SK-N-SH treated with all-trans-retinoic acid at 6 μM for 48 hours (cell line): ENCODE measurements around the gene CCNL2.
"Not testable (repeated sequence)": the region's sequence is repeated elsewhere in the genome, so short reads cannot be mapped to it uniquely, and the experiment has no call there.

Experiments
- ATAC-seq: fragments of 200-7000 bp; cut with Tn5 transposase; 3 replicates; pipeline ENCODE4 v1.9.1; 2020; ENCODE audit warnings: mild to moderate bottlenecking, moderate library complexity
- ARNTL ChIP-seq: fragments of 450-650 bp; formaldehyde crosslinking; IDR thresholded peaks from 2 replicates; pipeline ENCODE4 v1.5.0; 2020; ENCODE audit warnings: low read depth, mild to moderate bottlenecking, moderate library complexity, borderline replicate concordance
- BACH2 ChIP-seq: fragments of 250-450 bp; sonication (Bioruptor Pico); IDR thresholded peaks from 2 replicates; pipeline ENCODE4 v1.9.0; 2021; ENCODE audit warnings: mild to moderate bottlenecking, borderline replicate concordance
- ESRRG ChIP-seq: fragments of 250-450 bp; sonication (Bioruptor Pico); IDR thresholded peaks from 2 replicates; pipeline ENCODE4 v1.6.1; 2021; ENCODE audit warnings: mild to moderate bottlenecking
- GLIS3 ChIP-seq: fragments of 250-450 bp; sonication (Bioruptor Pico); IDR thresholded peaks from 2 replicates; pipeline ENCODE4 v1.5.0; 2020; ENCODE audit warnings: mild to moderate bottlenecking, moderate library complexity
- ISL1 ChIP-seq: fragments of 250-450 bp; sonication (Bioruptor Pico); IDR thresholded peaks from 2 replicates; pipeline ENCODE4 v2.1.2; 2022; ENCODE audit warnings: mild to moderate bottlenecking, moderate library complexity
- OSR1 ChIP-seq: fragments of 250-450 bp; sonication (Bioruptor Pico); IDR thresholded peaks from 2 replicates; pipeline ENCODE4 v1.8.0; 2022; ENCODE audit warnings: moderate library complexity, mild to moderate bottlenecking, inconsistent platforms
- PPARA ChIP-seq: fragments of 250-450 bp; sonication (Bioruptor Pico); IDR thresholded peaks from 2 replicates; pipeline ENCODE4 v1.5.0; 2020; ENCODE audit warnings: mild to moderate bottlenecking, borderline replicate concordance
- RARB ChIP-seq: fragments of 250-450 bp; sonication (Bioruptor Pico); IDR thresholded peaks from 2 replicates; pipeline ENCODE4 v1.8.0; 2021; ENCODE audit warnings: mild to moderate bottlenecking, moderate library complexity
- SNAI2 ChIP-seq: fragments of 250-450 bp; sonication (Bioruptor Pico); IDR thresholded peaks from 2 replicates; pipeline ENCODE4 v1.5.0; 2020; ENCODE audit warnings: mild to moderate bottlenecking, moderate library complexity
- TOX ChIP-seq: fragments of 250-450 bp; sonication (Bioruptor Pico); IDR thresholded peaks from 2 replicates; pipeline ENCODE4 v1.8.0; 2021; ENCODE audit warnings: mild to moderate bottlenecking, moderate library complexity, borderline replicate concordance
- ZC3H10 ChIP-seq: fragments of 250-450 bp; sonication (Bioruptor Pico); IDR thresholded peaks from 2 replicates; pipeline ENCODE4 v1.5.1; 2021; ENCODE audit warnings: mild to moderate bottlenecking, moderate library complexity
- ZNF565 ChIP-seq: fragments of 450-650 bp; formaldehyde crosslinking; conservative IDR thresholded peaks from 2 replicates; pipeline ENCODE4 v1.5.0; 2020; ENCODE audit warnings: low read depth, mild to moderate bottlenecking, moderate library complexity
- ZNF8 ChIP-seq: fragments of 450-650 bp; formaldehyde crosslinking; IDR thresholded peaks from 2 replicates; pipeline ENCODE4 v1.5.0; 2020; ENCODE audit warnings: mild to moderate bottlenecking, moderate library complexity
- TF ChIP-seq, protein P1 (sequence below): fragments of 250-450 bp; sonication (Bioruptor Pico); IDR thresholded peaks from 2 replicates; pipeline ENCODE4 v1.8.0; 2021; ENCODE audit warnings: low read depth, mild to moderate bottlenecking, moderate library complexity, borderline replicate concordance
- TF ChIP-seq, protein P2 (sequence below): fragments of 250-450 bp; sonication (Bioruptor Pico); IDR thresholded peaks from 2 replicates; pipeline ENCODE4 v1.5.1; 2020; ENCODE audit warnings: low read depth, mild to moderate bottlenecking, moderate library complexity
- TF ChIP-seq, protein P3 (sequence below): fragments of 250-450 bp; sonication (Bioruptor Pico); IDR thresholded peaks from 2 replicates; pipeline ENCODE4 v1.5.0; 2020; ENCODE audit warnings: mild to moderate bottlenecking, moderate library complexity
- TF ChIP-seq, protein P4 (sequence below): fragments of 250-450 bp; sonication (Bioruptor Pico); IDR thresholded peaks from 2 replicates; pipeline ENCODE4 v1.8.0; 2020; ENCODE audit warnings: mild to moderate bottlenecking, moderate library complexity, borderline replicate concordance
- TF ChIP-seq, protein P5 (sequence below): fragments of 250-450 bp; sonication (Bioruptor Pico); IDR thresholded peaks from 2 replicates; pipeline ENCODE4 v1.5.1; 2021; ENCODE audit warnings: mild to moderate bottlenecking, moderate library complexity

The CCNL2 gene

DNA sequence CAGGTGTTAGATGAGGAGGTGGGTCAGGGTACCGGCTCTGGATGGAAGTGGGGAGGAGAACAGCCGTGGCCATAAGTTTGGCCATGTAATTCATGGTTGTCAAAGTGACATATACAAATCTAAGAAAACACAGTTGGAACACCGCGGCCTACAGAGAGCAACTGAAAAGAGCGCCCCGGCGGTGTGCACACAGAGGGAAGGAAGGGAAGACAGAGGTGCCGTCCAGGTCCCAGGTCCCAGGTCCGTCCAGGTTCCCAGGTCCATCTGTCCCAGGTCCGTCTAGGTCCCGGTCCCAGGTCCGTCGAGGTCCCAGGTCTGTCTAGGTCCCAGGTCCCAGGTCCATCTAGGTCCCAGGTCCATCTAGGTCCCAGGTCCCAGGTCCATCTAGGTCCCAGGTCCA, 12.5 kb upstream of the CCNL2 start:
- ATAC-seq = no peak
- no peak for TF ChIP-seq OSR1 (CRISPR knock-in tag)
- TF ChIP-seq SNAI2 (CRISPR knock-in tag) = no peak
- TF ChIP-seq GLIS3 (CRISPR knock-in tag) = no peak
- TF ChIP-seq RARB (CRISPR knock-in tag) = no peak
- TF ChIP-seq ZNF565 (CRISPR knock-in tag) = no peak
- TF ChIP-seq, protein P1, sequence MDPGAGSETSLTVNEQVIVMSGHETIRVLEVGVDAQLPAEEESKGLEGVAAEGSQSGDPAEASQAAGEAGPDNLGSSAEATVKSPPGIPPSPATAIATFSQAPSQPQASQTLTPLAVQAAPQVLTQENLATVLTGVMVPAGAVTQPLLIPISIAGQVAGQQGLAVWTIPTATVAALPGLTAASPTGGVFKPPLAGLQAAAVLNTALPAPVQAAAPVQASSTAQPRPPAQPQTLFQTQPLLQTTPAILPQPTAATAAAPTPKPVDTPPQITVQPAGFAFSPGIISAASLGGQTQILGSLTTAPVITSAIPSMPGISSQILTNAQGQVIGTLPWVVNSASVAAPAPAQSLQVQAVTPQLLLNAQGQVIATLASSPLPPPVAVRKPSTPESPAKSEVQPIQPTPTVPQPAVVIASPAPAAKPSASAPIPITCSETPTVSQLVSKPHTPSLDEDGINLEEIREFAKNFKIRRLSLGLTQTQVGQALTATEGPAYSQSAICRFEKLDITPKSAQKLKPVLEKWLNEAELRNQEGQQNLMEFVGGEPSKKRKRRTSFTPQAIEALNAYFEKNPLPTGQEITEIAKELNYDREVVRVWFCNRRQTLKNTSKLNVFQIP (CRISPR knock-in tag) = no peak
- TF ChIP-seq BACH2 = no peak
- no peak for TF ChIP-seq TOX (CRISPR knock-in tag)
- TF ChIP-seq ZC3H10 (CRISPR knock-in tag) = no peak
- no peak for TF ChIP-seq ZNF8 (CRISPR knock-in tag)
- TF ChIP-seq ISL1 (CRISPR knock-in tag) = no peak
- no peak for TF ChIP-seq ARNTL
- TF ChIP-seq, all 23 proteins: peak for 0

DNA sequence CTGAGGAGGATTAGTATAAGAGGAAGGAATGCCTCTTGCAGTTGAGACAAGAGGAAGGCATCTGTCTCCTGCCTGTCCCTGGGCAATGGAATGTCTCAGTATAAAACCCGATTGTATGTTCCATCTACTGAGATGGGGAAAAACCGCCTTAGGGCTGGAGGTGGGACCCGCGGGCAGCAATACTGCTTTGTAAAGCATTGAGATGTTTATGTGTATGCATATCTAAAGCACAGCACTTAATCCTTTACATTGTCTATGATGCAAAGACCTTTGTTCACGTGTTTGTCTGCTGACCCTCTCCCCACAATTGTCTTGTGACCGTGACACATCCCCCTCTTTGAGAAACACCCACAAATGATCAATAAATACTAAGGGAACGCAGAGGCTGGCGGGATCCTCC, 11.1 kb upstream of the CCNL2 start:
- not testable (repeated sequence) for ATAC-seq

DNA sequence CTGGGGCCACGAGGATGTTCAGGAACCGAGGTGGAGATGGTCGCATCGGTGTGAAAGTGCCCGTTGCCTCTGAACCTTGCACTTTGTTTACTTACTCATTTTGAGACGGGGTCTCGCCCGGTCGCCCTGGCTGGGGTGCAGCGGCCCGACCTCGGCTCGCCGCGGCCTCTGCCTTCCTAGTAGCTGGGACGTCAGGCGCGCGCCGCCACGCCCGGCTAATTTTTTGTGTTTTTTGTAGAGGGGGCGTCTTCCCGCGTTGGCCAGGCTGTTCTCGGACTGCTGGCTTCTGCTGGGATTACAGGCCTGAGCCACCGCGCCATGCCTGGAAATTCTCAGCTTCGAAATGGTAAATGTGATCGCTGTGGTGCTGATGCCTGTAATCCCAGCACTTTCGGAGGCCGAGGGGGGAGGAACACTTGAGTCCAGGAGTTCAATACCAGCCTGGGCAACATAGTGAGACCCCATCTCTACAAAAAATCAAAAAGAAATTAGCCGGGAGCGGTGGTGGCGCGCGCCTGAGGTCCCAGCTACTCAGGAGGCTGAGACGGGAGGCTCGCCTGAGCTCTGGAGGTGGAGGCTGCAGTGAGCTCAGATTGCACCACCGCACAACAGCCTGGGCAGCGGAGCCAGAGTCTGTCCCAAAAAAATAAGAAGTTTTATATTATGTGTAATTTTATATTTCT, 8.6 kb upstream of the CCNL2 start:
- ATAC-seq = peak; percentile 23
- TF ChIP-seq, protein P1 (CRISPR knock-in tag) = no peak
- no peak for TF ChIP-seq PPARA (CRISPR knock-in tag)
- TF ChIP-seq BACH2 = no peak
- TF ChIP-seq ZC3H10 (CRISPR knock-in tag) = no peak
- TF ChIP-seq, protein P2, sequence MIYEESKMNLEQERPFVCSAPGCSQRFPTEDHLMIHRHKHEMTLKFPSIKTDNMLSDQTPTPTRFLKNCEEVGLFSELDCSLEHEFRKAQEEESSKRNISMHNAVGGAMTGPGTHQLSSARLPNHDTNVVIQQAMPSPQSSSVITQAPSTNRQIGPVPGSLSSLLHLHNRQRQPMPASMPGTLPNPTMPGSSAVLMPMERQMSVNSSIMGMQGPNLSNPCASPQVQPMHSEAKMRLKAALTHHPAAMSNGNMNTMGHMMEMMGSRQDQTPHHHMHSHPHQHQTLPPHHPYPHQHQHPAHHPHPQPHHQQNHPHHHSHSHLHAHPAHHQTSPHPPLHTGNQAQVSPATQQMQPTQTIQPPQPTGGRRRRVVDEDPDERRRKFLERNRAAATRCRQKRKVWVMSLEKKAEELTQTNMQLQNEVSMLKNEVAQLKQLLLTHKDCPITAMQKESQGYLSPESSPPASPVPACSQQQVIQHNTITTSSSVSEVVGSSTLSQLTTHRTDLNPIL (CRISPR knock-in tag) = no peak
- TF ChIP-seq ESRRG = no peak
- TF ChIP-seq, protein P3, sequence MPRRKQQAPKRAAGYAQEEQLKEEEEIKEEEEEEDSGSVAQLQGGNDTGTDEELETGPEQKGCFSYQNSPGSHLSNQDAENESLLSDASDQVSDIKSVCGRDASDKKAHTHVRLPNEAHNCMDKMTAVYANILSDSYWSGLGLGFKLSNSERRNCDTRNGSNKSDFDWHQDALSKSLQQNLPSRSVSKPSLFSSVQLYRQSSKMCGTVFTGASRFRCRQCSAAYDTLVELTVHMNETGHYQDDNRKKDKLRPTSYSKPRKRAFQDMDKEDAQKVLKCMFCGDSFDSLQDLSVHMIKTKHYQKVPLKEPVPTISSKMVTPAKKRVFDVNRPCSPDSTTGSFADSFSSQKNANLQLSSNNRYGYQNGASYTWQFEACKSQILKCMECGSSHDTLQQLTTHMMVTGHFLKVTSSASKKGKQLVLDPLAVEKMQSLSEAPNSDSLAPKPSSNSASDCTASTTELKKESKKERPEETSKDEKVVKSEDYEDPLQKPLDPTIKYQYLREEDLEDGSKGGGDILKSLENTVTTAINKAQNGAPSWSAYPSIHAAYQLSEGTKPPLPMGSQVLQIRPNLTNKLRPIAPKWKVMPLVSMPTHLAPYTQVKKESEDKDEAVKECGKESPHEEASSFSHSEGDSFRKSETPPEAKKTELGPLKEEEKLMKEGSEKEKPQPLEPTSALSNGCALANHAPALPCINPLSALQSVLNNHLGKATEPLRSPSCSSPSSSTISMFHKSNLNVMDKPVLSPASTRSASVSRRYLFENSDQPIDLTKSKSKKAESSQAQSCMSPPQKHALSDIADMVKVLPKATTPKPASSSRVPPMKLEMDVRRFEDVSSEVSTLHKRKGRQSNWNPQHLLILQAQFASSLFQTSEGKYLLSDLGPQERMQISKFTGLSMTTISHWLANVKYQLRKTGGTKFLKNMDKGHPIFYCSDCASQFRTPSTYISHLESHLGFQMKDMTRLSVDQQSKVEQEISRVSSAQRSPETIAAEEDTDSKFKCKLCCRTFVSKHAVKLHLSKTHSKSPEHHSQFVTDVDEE (CRISPR knock-in tag) = no peak
- TF ChIP-seq, protein P4, sequence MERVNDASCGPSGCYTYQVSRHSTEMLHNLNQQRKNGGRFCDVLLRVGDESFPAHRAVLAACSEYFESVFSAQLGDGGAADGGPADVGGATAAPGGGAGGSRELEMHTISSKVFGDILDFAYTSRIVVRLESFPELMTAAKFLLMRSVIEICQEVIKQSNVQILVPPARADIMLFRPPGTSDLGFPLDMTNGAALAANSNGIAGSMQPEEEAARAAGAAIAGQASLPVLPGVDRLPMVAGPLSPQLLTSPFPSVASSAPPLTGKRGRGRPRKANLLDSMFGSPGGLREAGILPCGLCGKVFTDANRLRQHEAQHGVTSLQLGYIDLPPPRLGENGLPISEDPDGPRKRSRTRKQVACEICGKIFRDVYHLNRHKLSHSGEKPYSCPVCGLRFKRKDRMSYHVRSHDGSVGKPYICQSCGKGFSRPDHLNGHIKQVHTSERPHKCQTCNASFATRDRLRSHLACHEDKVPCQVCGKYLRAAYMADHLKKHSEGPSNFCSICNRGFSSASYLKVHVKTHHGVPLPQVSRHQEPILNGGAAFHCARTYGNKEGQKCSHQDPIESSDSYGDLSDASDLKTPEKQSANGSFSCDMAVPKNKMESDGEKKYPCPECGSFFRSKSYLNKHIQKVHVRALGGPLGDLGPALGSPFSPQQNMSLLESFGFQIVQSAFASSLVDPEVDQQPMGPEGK = no peak
- TF ChIP-seq ZNF565 (CRISPR knock-in tag) = no peak
- TF ChIP-seq OSR1 (CRISPR knock-in tag) = no peak
- TF ChIP-seq ISL1 (CRISPR knock-in tag) = no peak
- TF ChIP-seq, protein P5, sequence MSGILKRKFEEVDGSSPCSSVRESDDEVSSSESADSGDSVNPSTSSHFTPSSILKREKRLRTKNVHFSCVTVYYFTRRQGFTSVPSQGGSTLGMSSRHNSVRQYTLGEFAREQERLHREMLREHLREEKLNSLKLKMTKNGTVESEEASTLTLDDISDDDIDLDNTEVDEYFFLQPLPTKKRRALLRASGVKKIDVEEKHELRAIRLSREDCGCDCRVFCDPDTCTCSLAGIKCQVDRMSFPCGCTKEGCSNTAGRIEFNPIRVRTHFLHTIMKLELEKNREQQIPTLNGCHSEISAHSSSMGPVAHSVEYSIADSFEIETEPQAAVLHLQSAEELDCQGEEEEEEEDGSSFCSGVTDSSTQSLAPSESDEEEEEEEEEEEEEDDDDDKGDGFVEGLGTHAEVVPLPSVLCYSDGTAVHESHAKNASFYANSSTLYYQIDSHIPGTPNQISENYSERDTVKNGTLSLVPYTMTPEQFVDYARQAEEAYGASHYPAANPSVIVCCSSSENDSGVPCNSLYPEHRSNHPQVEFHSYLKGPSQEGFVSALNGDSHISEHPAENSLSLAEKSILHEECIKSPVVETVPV (CRISPR knock-in tag) = no peak
